DMS 273 (cell line): ENCODE data around the gene NFATC2.
"Not testable (repeated sequence)": the region's sequence is repeated elsewhere in the genome, so short reads cannot be mapped to it uniquely, and the experiment has no call there.

ENCODE experiments used
- DNase-seq: peaks from one replicate; lab custom pipeline; 2025; ENCODE audit not compliant: unreplicated experiment; lab: John Stamatoyannopoulos, UW

The NFATC2 gene

DNA sequence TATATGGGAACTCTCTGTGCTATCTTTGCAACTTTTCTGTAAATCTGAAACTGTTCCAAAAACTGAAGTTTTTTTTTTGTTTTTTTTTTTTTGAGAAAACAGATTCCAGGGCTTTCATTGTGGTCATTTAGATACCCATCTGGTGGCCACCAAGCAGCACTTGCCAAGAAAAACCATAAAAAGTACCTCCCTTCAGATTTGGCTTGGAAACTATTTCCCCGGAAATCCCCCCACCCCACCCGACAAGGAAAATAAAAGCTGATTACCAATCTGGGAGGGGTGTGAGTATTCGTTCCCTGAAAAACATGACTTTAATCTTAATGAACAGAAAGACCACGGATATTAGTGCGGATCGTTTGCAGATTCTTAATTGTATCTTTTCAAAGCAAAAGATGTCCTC is 1.9 kb downstream of the NFATC2 start:
- DNase-seq, result no peak

GRCh38 chr20:51540074-51540473 is 2.4 kb downstream of the NFATC2 start:
- DNase-seq, result not testable (repeated sequence)

DNA sequence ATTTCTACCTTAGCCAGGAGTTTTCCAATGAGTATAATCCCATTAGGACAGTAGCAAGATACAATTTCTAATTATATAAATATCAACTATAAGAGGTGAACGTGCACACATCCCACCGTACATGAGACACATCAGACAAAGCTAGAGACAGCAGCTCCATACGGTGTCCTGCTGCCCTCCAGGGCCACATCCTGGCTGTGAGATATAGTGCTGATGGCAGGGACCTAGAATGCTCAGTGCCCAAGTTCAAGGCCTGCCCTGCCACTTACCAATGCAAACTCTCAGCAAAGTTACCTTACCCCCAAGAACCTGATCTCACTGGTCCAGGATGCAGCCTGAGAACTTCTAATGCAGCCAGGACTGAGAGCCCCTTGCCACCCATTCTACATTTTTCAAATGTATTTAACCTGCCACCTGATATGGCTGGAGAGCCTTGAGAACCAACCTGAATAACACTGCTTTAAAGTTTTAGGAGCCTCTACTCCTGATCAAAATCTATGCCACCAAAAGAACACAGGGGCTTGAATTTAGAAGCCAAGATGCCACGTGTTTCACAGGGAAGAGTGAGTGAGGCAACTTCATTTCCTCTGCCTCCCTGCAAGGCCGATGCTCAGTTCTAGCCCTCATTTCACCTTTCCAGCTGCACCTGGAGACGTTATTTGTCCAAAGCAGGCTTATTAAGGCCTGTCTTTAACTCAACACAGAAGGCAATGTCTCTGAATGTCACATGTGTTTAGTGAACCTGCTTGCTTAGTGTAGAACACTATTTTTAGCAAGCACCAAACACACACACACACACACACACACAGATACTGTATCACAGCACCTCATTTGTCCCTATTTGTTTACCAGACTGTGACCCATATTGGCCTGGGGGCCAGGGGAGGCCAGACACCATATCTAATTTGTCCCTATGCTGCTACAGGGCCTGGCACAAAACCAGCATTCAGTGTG is 6.1 kb downstream of the NFATC2 start:
- no peak for DNase-seq

- no peak for DNase-seq
Observed at GRCh38 chr20:51535674-51536073, 6.8 kb downstream of the NFATC2 start.

DNA sequence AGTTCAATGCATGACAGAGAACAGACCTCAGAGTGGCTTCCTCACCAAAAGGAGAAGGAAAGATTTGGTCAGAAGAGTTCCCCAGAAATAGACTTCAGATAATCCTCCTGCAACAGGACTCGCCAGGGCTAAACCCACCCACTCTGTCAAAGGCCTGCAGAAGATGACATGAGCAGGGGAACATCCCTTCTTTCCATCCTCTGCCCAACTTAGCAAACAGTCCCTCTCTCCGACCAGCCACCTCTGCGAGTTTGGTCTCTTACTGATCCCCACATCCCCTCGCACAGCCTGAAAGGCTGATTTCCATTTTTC is 7.5 kb downstream of the NFATC2 start:
- DNase-seq, result no peak

- no peak for DNase-seq
Observed at GRCh38 chr20:51533291-51534172, 9.0 kb downstream of the NFATC2 start.

GRCh38 chr20:51532577-51533191 is 9.8 kb downstream of the NFATC2 start:
- DNase-seq, result no peak

- no peak for DNase-seq
Observed at GRCh38 chr20:51531712-51532456, 10.6 kb downstream of the NFATC2 start.

DNA sequence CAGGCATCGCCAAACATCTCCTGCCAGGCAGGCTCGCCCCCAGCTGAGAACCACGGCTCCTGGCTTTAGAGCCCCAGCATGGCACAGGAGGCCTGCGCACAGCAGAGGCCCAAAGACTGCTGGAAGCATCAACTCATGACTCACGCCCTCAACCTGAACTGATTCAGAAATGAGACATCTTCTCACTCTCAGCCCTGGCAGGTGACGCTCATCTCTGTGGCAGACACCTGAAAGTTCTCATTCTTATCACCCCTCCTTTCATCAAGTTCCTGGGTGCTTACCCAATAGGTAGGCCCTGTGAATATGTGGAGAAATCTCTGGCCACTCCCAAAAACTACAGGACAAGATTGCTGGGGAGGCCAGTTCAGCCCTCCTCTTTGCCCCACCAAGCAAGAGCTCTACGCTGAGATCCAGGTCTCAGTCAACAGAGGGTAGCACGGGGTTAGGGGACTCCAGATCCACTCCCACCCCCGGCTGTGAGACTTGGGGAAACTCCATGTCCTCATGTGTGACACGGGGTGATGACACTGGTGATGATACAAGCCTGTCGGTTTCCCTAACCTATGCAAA is 11.3 kb downstream of the NFATC2 start:
- DNase-seq, result no peak

- no peak for DNase-seq
Observed at GRCh38 chr20:51529758-51530157, 12.8 kb downstream of the NFATC2 start.

DNA sequence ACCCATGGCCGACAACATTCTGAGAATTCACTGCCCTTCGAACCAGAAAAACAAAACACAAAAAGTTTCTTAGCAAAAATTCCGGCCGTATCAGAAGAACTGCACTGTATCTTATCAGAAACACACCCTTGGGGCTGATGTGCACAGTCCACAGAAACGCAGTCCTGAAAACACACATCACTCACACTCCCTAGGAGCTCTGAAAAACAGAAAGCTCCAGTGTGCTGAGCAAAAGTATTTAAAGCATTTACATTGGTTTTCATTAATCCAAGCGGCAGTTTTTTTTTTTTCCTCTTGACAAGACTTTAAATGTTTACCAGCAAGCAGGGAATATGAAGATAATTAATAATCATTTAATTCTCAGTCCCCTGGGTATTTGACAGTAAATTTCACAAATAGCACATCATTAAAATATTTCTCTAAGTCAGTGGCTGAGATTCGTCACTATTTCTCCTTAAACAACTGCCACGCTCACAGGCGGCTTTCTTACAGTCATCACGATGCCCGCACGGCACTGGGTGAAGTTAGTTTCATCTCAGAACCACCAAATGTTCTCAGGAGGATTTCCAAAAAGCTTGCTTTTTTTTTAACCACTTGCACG is 13.3 kb downstream of the NFATC2 start:
- no peak for DNase-seq

GRCh38 chr20:51528263-51529027 is 14.1 kb downstream of the NFATC2 start:
- no peak for DNase-seq

DNA sequence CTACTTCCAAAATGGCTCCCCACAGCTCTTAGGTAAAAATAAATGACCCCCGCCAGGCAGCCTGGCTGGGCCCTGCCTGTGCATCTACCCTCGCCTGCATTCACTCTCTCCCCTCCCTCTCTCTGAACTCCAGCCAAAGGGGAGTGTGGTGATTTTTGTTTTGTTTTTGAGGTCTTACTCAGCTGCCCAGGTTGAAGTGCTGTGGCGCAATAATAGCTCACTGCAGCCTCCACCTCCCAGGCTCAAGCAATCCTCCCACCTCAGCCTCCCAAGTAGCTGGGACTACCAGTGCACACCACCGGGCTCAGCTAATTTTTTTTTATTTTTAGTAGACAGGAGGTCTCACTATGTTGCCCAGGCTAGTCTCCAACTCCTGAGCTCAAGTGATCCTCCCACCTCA is 15.8 kb downstream of the NFATC2 start:
- no peak for DNase-seq

DNA sequence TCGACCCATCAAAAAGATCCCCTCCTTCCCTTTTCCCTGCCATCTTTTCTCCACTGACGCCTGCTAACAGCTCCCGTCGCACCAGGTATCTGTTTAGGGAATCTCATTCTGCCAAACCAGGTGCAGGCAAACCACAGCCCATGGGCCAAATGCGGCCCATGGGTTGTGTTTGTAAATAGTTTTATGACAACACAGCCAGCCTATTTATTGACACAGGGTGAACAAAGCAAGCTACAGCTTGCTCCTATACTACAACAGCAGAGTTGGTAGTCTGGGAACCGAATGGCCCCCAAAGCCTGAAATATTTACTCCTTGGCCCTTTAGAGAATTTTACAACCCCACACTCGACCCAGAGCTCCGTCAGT is 16.4 kb downstream of the NFATC2 start:
- no peak for DNase-seq

DNA sequence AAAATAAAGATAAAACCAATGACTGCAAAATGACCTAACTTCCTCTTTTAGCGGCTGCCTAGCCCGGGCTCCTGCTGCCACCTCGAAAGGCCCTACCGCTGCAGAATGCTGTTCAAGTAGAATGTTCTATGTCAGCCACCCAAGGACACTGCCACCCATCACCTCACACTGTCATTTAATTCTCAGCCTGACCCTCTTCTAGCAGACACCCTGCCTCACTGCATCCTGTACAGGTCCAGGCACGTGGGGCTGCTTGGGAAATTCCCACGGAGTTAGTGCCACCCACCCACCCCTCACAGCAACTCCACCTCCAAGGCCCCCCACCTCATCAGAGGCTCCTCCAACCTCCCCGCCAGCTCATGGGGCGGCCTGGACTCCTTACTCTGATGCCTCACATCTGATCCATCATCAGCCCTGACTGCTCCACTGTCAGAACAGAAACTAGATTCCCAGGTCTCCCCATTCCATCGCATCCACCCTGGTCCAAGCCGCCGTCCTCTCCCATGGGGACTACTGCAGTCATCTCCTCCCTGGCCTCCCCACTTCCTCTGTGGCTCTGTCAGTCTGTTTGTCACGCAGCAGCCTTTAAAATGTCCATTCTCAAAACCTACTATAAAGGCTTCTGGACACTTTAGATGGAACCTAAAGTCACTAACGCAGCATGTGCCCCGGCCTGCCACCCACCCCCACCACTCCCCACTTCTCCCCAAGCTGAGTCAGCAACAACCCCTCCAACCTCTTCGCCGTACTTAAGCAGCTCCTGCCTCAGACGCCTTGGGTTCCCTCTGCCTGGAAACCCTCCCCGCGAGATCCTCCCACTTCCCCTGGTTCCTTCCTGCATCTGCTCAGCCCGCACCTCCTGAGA is 17.0 kb downstream of the NFATC2 start:
- DNase-seq, result no peak

DNA sequence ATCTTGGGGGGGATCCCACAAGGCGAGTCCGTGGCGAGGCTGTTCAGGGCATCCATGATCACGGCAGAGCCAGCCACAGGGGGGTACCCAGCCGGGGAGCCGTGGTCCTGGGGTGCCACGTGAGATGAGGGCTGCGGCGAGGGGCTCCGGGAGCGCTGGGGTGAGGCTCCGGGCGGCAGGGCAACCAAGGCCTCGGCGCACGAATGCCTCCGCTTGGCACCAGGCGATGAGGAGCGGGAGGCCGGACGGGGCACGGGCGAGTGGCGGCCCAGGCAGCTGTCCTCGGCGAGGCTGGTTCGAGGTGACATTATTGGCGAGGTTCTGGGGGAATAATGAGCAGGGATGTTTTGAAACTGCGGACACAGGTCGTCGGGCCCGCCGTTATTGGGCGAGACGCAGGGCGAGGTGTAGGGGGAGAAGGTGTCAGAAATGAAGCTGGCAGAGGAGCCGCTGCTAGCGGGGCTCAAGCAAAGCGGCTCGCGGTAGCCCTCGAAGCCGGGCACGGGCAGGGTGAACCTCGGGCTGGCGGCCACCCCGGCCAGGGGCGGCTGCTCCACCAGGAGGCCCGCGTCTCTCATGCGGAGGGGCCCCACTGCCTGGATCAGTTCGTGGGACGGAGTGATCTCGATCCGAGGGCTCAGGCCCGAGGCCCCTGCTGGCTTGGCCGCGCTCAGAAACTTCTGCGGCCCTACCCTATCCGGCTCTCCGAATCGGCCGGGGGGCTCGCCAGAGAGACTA is 19.1 kb downstream of the NFATC2 start:
- no peak for DNase-seq

- DNase-seq, result no peak
Observed at GRCh38 chr20:51522207-51522606, 20.3 kb downstream of the NFATC2 start.

DNA sequence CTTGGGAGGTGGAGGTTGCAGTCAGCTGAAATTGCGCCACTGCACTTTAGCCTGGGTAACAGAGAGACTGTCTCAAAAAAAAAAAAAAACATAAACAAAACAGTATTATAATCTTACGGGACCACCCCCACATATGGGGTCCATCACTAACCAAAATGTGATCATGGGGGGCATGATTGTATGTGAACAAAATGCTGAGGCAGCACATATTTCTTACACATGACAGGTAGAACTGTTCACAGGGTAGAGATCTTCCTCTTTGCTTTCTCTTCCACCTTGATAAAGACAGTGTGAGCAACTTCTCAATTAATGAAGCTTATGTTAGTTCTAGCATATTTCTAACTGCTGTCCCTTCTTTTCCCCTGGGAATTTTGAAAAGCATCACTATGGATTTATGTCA is 24.7 kb downstream of the NFATC2 start:
- DNase-seq, result no peak
